ENCODE measurements around the gene ELAC2. TPM values are rescaled to one million over a fixed set of nuclear protein-coding genes. Genes with fewer than 3 reads are reported as not detected.
"Not testable (repeated sequence)": the region's sequence is repeated elsewhere in the genome, so short reads cannot be mapped to it uniquely, and the experiment has no call there.

ELAC2 gene
- total RNA-seq, 2 donors from 2014 or later = 66.9 to 104 TPM

- H3K4me1 ChIP-seq (replicated peaks) = no peaks in the 10 kb centered on the region
Measured at GRCh38 chr17:12982224-12982623, 35.6 kb downstream of the ELAC2 start.

GRCh38 chr17:12979826-12980500, 37.9 kb downstream of the ELAC2 start:
- intact Hi-C loops (cut with DNase I) = no loop called here
- no peaks in the 10 kb centered on the region for H3K36me3 ChIP-seq
- no peaks in the 10 kb centered on the region for H3K27me3 ChIP-seq (replicated peaks; ENCODE audit: insufficient read depth)
- WGBS = 93% methylated on average over 12 of the region's 12 CpGs
- H3K4me3 ChIP-seq = no peak overlapping the region
- TF ChIP-seq CTCF (IDR thresholded peaks at IDR 0.05) (no peak), POLR2AphosphoS5 (IDR thresholded peaks at IDR 0.05) (no peak), POLR2A (IDR thresholded peaks at IDR 0.05) (no peak)
- no peaks in the 10 kb centered on the region for H3K9me3 ChIP-seq
- H3K27ac ChIP-seq = no peak overlapping the region
- DNase-seq (ENCODE audit: low spot score) = no peak
- H3K4me1 ChIP-seq (replicated peaks) = no peaks in the 10 kb centered on the region

More at GRCh38 chr17:12982224-12982623, 35.6 kb downstream of the ELAC2 start:
- Histone ChIP-seq H3K9me3 (no peaks in the 10 kb centered on the region), H3K27me3 (replicated peaks; ENCODE audit: insufficient read depth) (no peaks in the 10 kb centered on the region), H3K27ac (no peak overlapping the region), H3K36me3 (no peaks in the 10 kb centered on the region), H3K4me3 (no peak overlapping the region)
- WGBS = 91% methylated on average over 6 of the region's 6 CpGs
- intact Hi-C loops (cut with DNase I) = no loop called here
- no peak for TF ChIP-seq POLR2AphosphoS5 (IDR thresholded peaks at IDR 0.05)
- no peak for TF ChIP-seq POLR2A (IDR thresholded peaks at IDR 0.05)
- no peak for TF ChIP-seq CTCF (IDR thresholded peaks at IDR 0.05)
- DNase-seq (ENCODE audit: low spot score) = no peak

- H3K27me3 ChIP-seq (replicated peaks; ENCODE audit: insufficient read depth) = no peaks in the 10 kb centered on the region
- intact Hi-C loops (cut with DNase I) = no loop called here
- H3K9me3 ChIP-seq = no peaks in the 10 kb centered on the region
- DNase-seq (ENCODE audit: low spot score) = no peak
- TF ChIP-seq CTCF (IDR thresholded peaks at IDR 0.05) = no peak
- no peak for TF ChIP-seq POLR2A (IDR thresholded peaks at IDR 0.05)
- TF ChIP-seq POLR2AphosphoS5 (IDR thresholded peaks at IDR 0.05) = no peak
- H3K4me1 ChIP-seq (replicated peaks) = no peaks in the 10 kb centered on the region
- 96% methylated on average over 5 of the region's 5 CpGs for WGBS
- H3K4me3 ChIP-seq = no peak overlapping the region
- H3K36me3 ChIP-seq = no peaks in the 10 kb centered on the region
- H3K27ac ChIP-seq = no peak overlapping the region
Measured at GRCh38 chr17:12979246-12979645, 38.6 kb downstream of the ELAC2 start.

GRCh38 chr17:12978787-12979186, 39.0 kb downstream of the ELAC2 start:
- DNase-seq (ENCODE audit: low spot score); H3K4me1 ChIP-seq (replicated peaks); H3K27ac ChIP-seq; H3K36me3 ChIP-seq; intact Hi-C loops (cut with DNase I); H3K4me3 ChIP-seq; H3K9me3 ChIP-seq; H3K27me3 ChIP-seq (replicated peaks; ENCODE audit: insufficient read depth): not testable (repeated sequence)
- 96% methylated on average over 6 of the region's 6 CpGs for WGBS

GRCh38 chr17:12977008-12977751, 40.6 kb downstream of the ELAC2 start:
- no peaks in the 10 kb centered on the region for H3K4me1 ChIP-seq (replicated peaks)
- H3K27me3 ChIP-seq (replicated peaks; ENCODE audit: insufficient read depth) = no peaks in the 10 kb centered on the region
- no peak overlapping the region for H3K4me3 ChIP-seq
- H3K27ac ChIP-seq = no peak overlapping the region
- intact Hi-C loops (cut with DNase I) = no loop called here
- H3K36me3 ChIP-seq = no peaks in the 10 kb centered on the region
- TF ChIP-seq POLR2AphosphoS5 (IDR thresholded peaks at IDR 0.05) (no peak), CTCF (IDR thresholded peaks at IDR 0.05) (no peak), POLR2A (IDR thresholded peaks at IDR 0.05) (no peak)
- no peak for DNase-seq (ENCODE audit: low spot score)
- H3K9me3 ChIP-seq = no peaks in the 10 kb centered on the region
- 57% methylated on average over 13 of the region's 13 CpGs for WGBS
